ENCODE data around the gene LTBP2. TPM values are rescaled to one million over a fixed set of nuclear protein-coding genes. Genes with fewer than 3 reads are reported as not detected.

The LTBP2 gene
- total RNA-seq, 1 experiment from 2014 or later, result 1.5 TPM

- no peak overlapping the region for H3K27ac ChIP-seq (ENCODE audit: low read depth, low read length)
- H4K20me1 ChIP-seq (ENCODE audit: insufficient read depth), result no peaks in the 10 kb centered on the region
- no peak for DNase-seq (ENCODE audit: low read depth, low spot score)
- intact Hi-C loops (cut with micrococcal nuclease), result no loop called here
- no peaks in the 10 kb centered on the region for H3K9me3 ChIP-seq (ENCODE audit: control insufficient read depth in 1 of 2, insufficient read depth in 1 of 2, low read depth in 1 of 2, low read length in 2 of 2)
- no peaks in the 10 kb centered on the region for H3K36me3 ChIP-seq (ENCODE audit: control insufficient read depth in 1 of 2, insufficient read depth in 2 of 2, low read length in 2 of 2)
- ATAC-seq, result no peak
- peaks cover 10 to 14% of the 10 kb centered on the region in 2 experiments for H3K4me1 ChIP-seq (ENCODE audit: control insufficient read depth in 1 of 2, insufficient read depth in 2 of 2, low read length in 2 of 2)
- H2AFZ ChIP-seq (ENCODE audit: low read depth, low read length, poor library complexity, severe bottlenecking), result no peak overlapping the region
- H3K4me3 ChIP-seq (replicated peaks in 1 of 2; ENCODE audit: low read depth in 1 of 2, low read length in 2 of 2), result no peak overlapping the region
- BruUV-seq (replicated peaks), result no TSS peak
- ChIA-PET CTCF (no interaction called here), RAD21 (ENCODE audit: low non-redundant PET in 1 of 2, low total read pairs in 2 of 2, uncharacterized antibody in 2 of 2, unreplicated experiment in 2 of 2) (no interaction called here), POLR2A (no interaction called here)
- no peaks in the 10 kb centered on the region for H3K27me3 ChIP-seq (ENCODE audit: insufficient read depth, low read length)
- H3K79me2 ChIP-seq (ENCODE audit: insufficient read depth, low read length), result no peaks in the 10 kb centered on the region
- TF ChIP-seq ATF3 (IDR thresholded peaks at IDR 0.05) (no peak), YY1 (IDR thresholded peaks at IDR 0.05; ENCODE audit: extremely low read depth, insufficient replicate concordance, low read depth, low read length) (no peak), ELF1 (IDR thresholded peaks at IDR 0.05; ENCODE audit: borderline replicate concordance, low read depth) (no peak), ZFX (IDR thresholded peaks at IDR 0.05) (no peak), CEBPB (IDR thresholded peaks at IDR 0.05; ENCODE audit: low read depth) (no peak), JUND (IDR thresholded peaks at IDR 0.05) (no peak), POLR2A (IDR thresholded peaks at IDR 0.05; ENCODE audit: borderline replicate concordance, extremely low read depth, insufficient read depth, insufficient read length) (no peak), REST (IDR thresholded peaks at IDR 0.05; ENCODE audit: low read depth) (no peak), POLR2AphosphoS5 (IDR thresholded peaks at IDR 0.05; ENCODE audit: low read depth, low read length) (no peak), ZBTB33 (IDR thresholded peaks at IDR 0.05; ENCODE audit: extremely low read depth, insufficient replicate concordance, low read length) (no peak), RAD21 (IDR thresholded peaks at IDR 0.05; ENCODE audit: low read depth) (no peak), ZNF274 (IDR thresholded peaks at IDR 0.05; ENCODE audit: low read depth, low read length) (no peak)
- H3K9me2 ChIP-seq (ENCODE audit: insufficient read depth), result no peaks in the 10 kb centered on the region
- no peak overlapping the region for H3K9ac ChIP-seq (ENCODE audit: low read length)
- H3K4me2 ChIP-seq (ENCODE audit: low read length), result no peak overlapping the region
These were observed 76.2 kb downstream of the LTBP2 start for GRCh38 chr14:74535756-74536325.
